ENCODE data around the gene CPNE5.

DNA sequence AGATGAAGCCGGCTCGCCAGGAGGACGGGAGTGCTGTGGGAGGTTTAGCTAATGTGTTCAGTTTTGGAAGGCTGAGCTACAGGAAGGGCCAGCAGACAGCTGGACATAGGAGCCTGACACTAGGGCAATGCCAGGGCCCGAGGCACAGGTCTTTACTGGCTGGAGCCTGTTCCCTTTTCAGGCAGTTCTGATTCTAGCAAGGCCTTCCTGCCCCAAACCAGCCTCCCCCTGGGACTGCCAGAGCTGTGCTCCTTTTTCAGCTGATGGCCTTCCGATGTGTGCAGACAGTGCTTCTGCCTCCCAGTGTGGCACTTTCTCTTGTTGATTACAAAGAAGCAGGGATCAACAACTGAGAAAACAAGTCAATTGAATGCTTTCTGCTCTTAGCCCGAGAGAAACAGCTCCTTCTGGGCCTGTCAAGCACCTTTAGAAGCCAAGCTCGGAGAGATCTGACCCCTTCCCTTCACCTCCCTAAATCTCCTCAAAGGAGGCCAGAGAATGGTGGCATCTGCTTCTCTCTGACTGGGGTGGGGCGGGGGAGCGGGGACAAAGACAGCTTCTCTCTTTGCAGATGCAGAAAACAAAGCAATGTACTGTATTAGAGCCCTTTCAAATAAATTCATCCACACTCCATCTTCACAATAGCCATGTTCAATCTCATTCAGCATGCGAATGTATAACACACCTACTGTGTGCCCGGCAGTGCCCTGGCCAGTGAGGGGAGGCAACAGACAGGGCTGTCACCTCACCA is 78.4 kb downstream of the CPNE5 start:
- TF ChIP-seq, protein P1, sequence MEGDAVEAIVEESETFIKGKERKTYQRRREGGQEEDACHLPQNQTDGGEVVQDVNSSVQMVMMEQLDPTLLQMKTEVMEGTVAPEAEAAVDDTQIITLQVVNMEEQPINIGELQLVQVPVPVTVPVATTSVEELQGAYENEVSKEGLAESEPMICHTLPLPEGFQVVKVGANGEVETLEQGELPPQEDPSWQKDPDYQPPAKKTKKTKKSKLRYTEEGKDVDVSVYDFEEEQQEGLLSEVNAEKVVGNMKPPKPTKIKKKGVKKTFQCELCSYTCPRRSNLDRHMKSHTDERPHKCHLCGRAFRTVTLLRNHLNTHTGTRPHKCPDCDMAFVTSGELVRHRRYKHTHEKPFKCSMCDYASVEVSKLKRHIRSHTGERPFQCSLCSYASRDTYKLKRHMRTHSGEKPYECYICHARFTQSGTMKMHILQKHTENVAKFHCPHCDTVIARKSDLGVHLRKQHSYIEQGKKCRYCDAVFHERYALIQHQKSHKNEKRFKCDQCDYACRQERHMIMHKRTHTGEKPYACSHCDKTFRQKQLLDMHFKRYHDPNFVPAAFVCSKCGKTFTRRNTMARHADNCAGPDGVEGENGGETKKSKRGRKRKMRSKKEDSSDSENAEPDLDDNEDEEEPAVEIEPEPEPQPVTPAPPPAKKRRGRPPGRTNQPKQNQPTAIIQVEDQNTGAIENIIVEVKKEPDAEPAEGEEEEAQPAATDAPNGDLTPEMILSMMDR (IDR thresholded peaks at IDR 0.05) = no peak
- TF ChIP-seq POLR2AphosphoS5 (IDR thresholded peaks at IDR 0.05) (no peak), POLR2A (IDR thresholded peaks at IDR 0.05) (no peak)

Measured in prostate gland (tissue), 2 donors.